ENCODE data around the gene SDCBP2. TPM values are rescaled to one million over a fixed set of nuclear protein-coding genes. Genes with fewer than 3 reads are reported as not detected.

Gene SDCBP2
- total RNA-seq, 1 experiment from 2014 or later: 1.9 TPM

DNA sequence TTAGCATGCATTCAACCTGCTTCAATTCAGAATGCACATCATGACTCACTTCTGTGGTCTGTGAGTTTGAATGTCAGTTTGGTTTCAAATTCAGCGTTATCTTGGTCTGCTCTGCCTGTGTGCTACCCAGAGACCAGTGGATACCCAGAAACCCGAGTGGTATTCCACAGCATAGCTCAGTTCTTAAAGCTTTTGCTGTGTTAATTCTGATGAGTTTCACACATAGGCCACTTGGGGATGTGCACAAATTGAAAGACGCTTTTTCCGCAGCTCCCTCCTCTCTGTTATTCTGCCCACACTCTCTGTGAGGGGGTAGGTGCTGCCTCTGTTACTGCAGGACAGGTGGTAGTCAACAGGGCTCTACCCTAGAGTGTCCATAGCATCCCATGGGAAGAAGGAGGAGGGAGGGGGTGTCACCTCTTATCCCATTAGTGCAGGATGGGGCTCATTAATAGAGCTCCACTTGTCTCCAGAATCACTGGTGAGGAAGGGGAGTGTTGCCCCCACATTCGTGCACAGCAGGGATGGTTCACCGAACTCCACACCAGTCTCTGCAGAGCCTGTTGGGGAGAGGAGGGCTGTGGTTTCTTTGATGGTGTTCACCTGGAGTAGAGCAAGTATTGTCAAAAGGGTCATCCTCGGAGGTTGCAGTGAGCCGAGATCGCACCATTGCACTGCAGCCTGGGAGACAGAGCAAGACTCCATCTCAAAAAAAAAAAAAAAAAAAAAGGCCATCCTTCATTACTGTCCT is 29.2 kb upstream of the SDCBP2 start:
- Histone ChIP-seq H3K14ac (ENCODE audit: insufficient read depth, low read length) (no peak overlapping the region), H3K79me2 (ENCODE audit: insufficient read depth, low read length) (no peaks in the 10 kb centered on the region), H2BK15ac (ENCODE audit: low read depth, low read length) (no peak overlapping the region), H2BK12ac (ENCODE audit: insufficient read length, low read depth, low read length) (no peak overlapping the region), H3K79me1 (ENCODE audit: insufficient read depth, low read depth, low read length, poor library complexity, severe bottlenecking) (no peaks in the 10 kb centered on the region), H2BK5ac (ENCODE audit: insufficient read length, low read length) (no peak overlapping the region), H3K27me3 (ENCODE audit: insufficient read depth, low read length) (no peaks in the 10 kb centered on the region), H3K23ac (ENCODE audit: insufficient read length, low read depth, low read length) (no peak overlapping the region), H3K4me1 (ENCODE audit: insufficient read depth, low read length) (no peaks in the 10 kb centered on the region), H3K27ac (ENCODE audit: insufficient read length, low read depth, low read length) (no peak overlapping the region), H2BK120ac (ENCODE audit: low read depth, low read length, poor library complexity, severe bottlenecking) (no peak overlapping the region), H4K8ac (replicated peaks; ENCODE audit: insufficient read length, low read depth, low read length) (no peak overlapping the region), H2BK20ac (ENCODE audit: low read depth, low read length, poor library complexity, severe bottlenecking) (no peak overlapping the region), H3K23me2 (ENCODE audit: insufficient read length, low read depth, low read length, poor library complexity, severe bottlenecking) (no peaks in the 10 kb centered on the region), H3K18ac (ENCODE audit: insufficient read length, low read depth, low read length) (no peak overlapping the region), H2AFZ (ENCODE audit: low read length) (no peak overlapping the region), H2AK5ac (ENCODE audit: insufficient read length, low read length) (no peak overlapping the region), H4K20me1 (ENCODE audit: control insufficient read depth, insufficient read depth, insufficient read length) (no peaks in the 10 kb centered on the region), H4K5ac (ENCODE audit: insufficient read length, low read depth, low read length) (no peak overlapping the region), H3K9me3 (ENCODE audit: control insufficient read depth, low read depth, low read length) (no peaks in the 10 kb centered on the region), H3K56ac (ENCODE audit: insufficient read length, low read depth, low read length) (no peak overlapping the region), H3T11ph (ENCODE audit: low read length) (no peak overlapping the region), H3K4ac (ENCODE audit: low read depth, low read length) (no peak overlapping the region), H4K91ac (ENCODE audit: insufficient read length, low read depth, low read length) (no peak overlapping the region), H3K4me2 (ENCODE audit: insufficient read depth, insufficient read length, low read length) (no peak overlapping the region), H3K9ac (ENCODE audit: extremely low read depth, insufficient read length, low read length) (no peak overlapping the region)
- H3K4me3 Mint-ChIP-seq: no peak overlapping the region
- no peak overlapping the region for H3K27ac Mint-ChIP-seq
- H3K9me3 Mint-ChIP-seq: no peaks in the 10 kb centered on the region
- H3K36me3 Mint-ChIP-seq (ENCODE audit: insufficient read depth in 1 of 3, low read depth in 3 of 3): peaks cover 29 to 56% (median 36%) of the 10 kb centered on the region in 3 experiments
- WGBS (ENCODE audit: extremely low coverage, insufficient read length, low lambda C conversion rate): no CpG with 5 or more reads among the region's 9 CpGs
- DNase-seq: no peak
- no peaks in the 10 kb centered on the region for H3K4me1 Mint-ChIP-seq
- H3K27me3 Mint-ChIP-seq (ENCODE audit: low read depth): no peaks in the 10 kb centered on the region
- TF ChIP-seq, protein P1, sequence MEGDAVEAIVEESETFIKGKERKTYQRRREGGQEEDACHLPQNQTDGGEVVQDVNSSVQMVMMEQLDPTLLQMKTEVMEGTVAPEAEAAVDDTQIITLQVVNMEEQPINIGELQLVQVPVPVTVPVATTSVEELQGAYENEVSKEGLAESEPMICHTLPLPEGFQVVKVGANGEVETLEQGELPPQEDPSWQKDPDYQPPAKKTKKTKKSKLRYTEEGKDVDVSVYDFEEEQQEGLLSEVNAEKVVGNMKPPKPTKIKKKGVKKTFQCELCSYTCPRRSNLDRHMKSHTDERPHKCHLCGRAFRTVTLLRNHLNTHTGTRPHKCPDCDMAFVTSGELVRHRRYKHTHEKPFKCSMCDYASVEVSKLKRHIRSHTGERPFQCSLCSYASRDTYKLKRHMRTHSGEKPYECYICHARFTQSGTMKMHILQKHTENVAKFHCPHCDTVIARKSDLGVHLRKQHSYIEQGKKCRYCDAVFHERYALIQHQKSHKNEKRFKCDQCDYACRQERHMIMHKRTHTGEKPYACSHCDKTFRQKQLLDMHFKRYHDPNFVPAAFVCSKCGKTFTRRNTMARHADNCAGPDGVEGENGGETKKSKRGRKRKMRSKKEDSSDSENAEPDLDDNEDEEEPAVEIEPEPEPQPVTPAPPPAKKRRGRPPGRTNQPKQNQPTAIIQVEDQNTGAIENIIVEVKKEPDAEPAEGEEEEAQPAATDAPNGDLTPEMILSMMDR (conservative IDR thresholded peaks at IDR 0.05): no peak

All from H9 (cell line).